SK-N-SH (cell line): ENCODE measurements around the gene EVC. TPM values are rescaled to one million over a fixed set of nuclear protein-coding genes. Genes with fewer than 3 reads are reported as not detected.

Source experiments
- CTCF ChIA-PET: fragments of 300-600, 350-600 bp; formaldehyde crosslinking; extraction: SDS; loops from one replicate; lab custom pipeline; 2021; lab: Yijun Ruan, JAX
- POLR2A ChIA-PET: fragments of 350-600 bp; sonication (Branson Sonifier 250); formaldehyde crosslinking; extraction: SDS; loops from one replicate; lab custom pipeline; 2020; ENCODE audit warnings: antibody characterized with exemption, inconsistent platforms; lab: Yijun Ruan, JAX
- DNase-seq: peaks from one replicate; pipeline ENCODE4 v3.0.0; 2012
- H2AFZ ChIP-seq: fragments of 200-600 bp; sonication (generic); 2 replicates; pipeline ENCODE4 v1.8.1; 2016; ENCODE audit warnings: antibody characterized with exemption, mild to moderate bottlenecking, low read depth
- H3F3A ChIP-seq: fragments of 200-600 bp; sonication (generic); replicated peaks from 2 replicates; pipeline ENCODE3; 2016; ENCODE audit warnings: antibody characterized with exemption, mild to moderate bottlenecking; ENCODE audit not compliant: insufficient read depth
- H3K27ac ChIP-seq, 2 experiments: fragments of 200-500 bp in 1 of 2; fragments of 200-600 bp in 1 of 2; sonication (Bioruptor generic) in 1 of 2; sonication (generic), shearing (Covaris generic) in 1 of 2; 2 replicates each; pipeline versions ENCODE4 v1.5.1 to v1.6.1; 2014 to 2016; ENCODE audit warnings: low read depth in 2 of 2, inconsistent platforms in 1 of 2, low read length in 1 of 2, mild to moderate bottlenecking in 1 of 2, mixed read lengths in 1 of 2
- H3K27me3 ChIP-seq: fragments of 200-600 bp; sonication (generic), shearing (Covaris generic); 2 replicates; pipeline ENCODE4 v1.6.1; 2016; ENCODE audit warnings: mixed run types; ENCODE audit not compliant: insufficient read depth
- H3K36me3 ChIP-seq, 2 experiments: fragments of 200-500 bp in 1 of 2; fragments of 200-600 bp in 1 of 2; sonication (Bioruptor generic) in 1 of 2; sonication (generic) in 1 of 2; replicated peaks in 1 of 2; 2 replicates each; pipeline versions ENCODE3 to v1.5.1; 2014 to 2016; ENCODE audit warnings: low read length in 1 of 2, mild to moderate bottlenecking in 1 of 2; ENCODE audit not compliant: insufficient read depth in 2 of 2, control insufficient read depth in 1 of 2
- H3K4me1 ChIP-seq, 2 experiments: fragments of 200-500 bp in 1 of 2; fragments of 200-600 bp in 1 of 2; sonication (Bioruptor generic) in 1 of 2; sonication (generic), shearing (Covaris generic) in 1 of 2; 2 replicates each; pipeline versions ENCODE4 v1.5.1 to v1.6.1; 2014 to 2016; ENCODE audit warnings: low read depth in 1 of 2, low read length in 1 of 2, mixed run types in 1 of 2; ENCODE audit not compliant: insufficient read depth in 2 of 2, control insufficient read depth in 1 of 2
- H3K4me2 ChIP-seq: fragments of 200-600 bp; sonication (generic), shearing (Covaris generic); 2 replicates; pipeline ENCODE4 v1.6.1; 2017; ENCODE audit warnings: mixed run types
- H3K4me3 ChIP-seq, 2 experiments: fragments of 200-500 bp in 1 of 2; fragments of 200-600 bp in 1 of 2; sonication (Bioruptor generic) in 1 of 2; sonication (generic), shearing (Covaris generic) in 1 of 2; 2 replicates each; pipeline versions ENCODE4 v1.5.1 to v1.8.1; 2014 to 2016; ENCODE audit warnings: low read depth in 2 of 2, inconsistent platforms in 1 of 2, low read length in 1 of 2, mild to moderate bottlenecking in 1 of 2, mixed read lengths in 1 of 2, moderate library complexity in 1 of 2
- H3K79me2 ChIP-seq: fragments of 200-600 bp; sonication (generic); 2 replicates; pipeline ENCODE4 v1.8.1; 2017; ENCODE audit warnings: mild to moderate bottlenecking; ENCODE audit not compliant: insufficient read depth
- H3K9ac ChIP-seq: fragments of 200-600 bp; sonication (generic); 2 replicates; pipeline ENCODE4 v1.6.1; 2017; ENCODE audit warnings: mixed run types
- H3K9me2 ChIP-seq: fragments of 200-600 bp; sonication (generic); 2 replicates; pipeline ENCODE4 v1.6.1; 2017; ENCODE audit warnings: mixed run types
- H3K9me3 ChIP-seq: fragments of 200-600 bp; sonication (generic); 2 replicates; pipeline ENCODE4 v1.6.1; 2017; ENCODE audit warnings: mixed run types, mild to moderate bottlenecking, moderate library complexity
- H4K20me1 ChIP-seq: fragments of 200-600 bp; sonication (generic); 2 replicates; pipeline ENCODE4 v1.6.1; 2017; ENCODE audit warnings: mild to moderate bottlenecking, mixed run types; ENCODE audit not compliant: insufficient read depth
- EZH2phosphoT487 ChIP-seq: fragments of 200-600 bp; sonication (generic); IDR thresholded peaks from 2 replicates; pipeline ENCODE4 v1.6.1; 2017; ENCODE audit warnings: low read depth, mixed run types, mild to moderate bottlenecking, antibody characterized with exemption, moderate library complexity, borderline replicate concordance
- FOXM1 ChIP-seq: IDR thresholded peaks from 2 replicates; pipeline ENCODE4 v1.4.0; 2012; ENCODE audit warnings: low read depth, mild to moderate bottlenecking
- GATA2 ChIP-seq: sonication (generic); formaldehyde crosslinking; IDR thresholded peaks from 2 replicates; pipeline ENCODE4 v1.5.0; 2020; ENCODE audit warnings: mild to moderate bottlenecking, missing genetic modification reagents
- NRF1 ChIP-seq: IDR thresholded peaks from 2 replicates; pipeline ENCODE4 v1.6.1; 2012; ENCODE audit warnings: low read depth, mild to moderate bottlenecking, low read length
- RFX5 ChIP-seq: IDR thresholded peaks from 2 replicates; pipeline ENCODE4 v1.6.1; 2012; ENCODE audit warnings: mild to moderate bottlenecking, improper control_type of control experiment, low read length
- TAF1 ChIP-seq: IDR thresholded peaks from 2 replicates; pipeline ENCODE4 v1.6.1; 2012; ENCODE audit warnings: low read depth, mild to moderate bottlenecking, low read length, moderate library complexity, borderline replicate concordance
- WGBS: methylation state at CpG from one replicate; pipeline ENCODE4 v1.1.6; 2017; ENCODE audit warnings: low lambda C conversion rate; 5-methylcytosine and 5-hydroxymethylcytosine counted together
- polyA plus RNA-seq, 3 experiments: library from polyadenylated mRNA; depleted of rRNA; stranded (reverse); fragments of >200 nt; gene quantifications; 2 replicates each; pipeline ENCODE4 v1.2.3, GENCODE V29; 2012
- TF ChIP-seq, protein P1 (sequence below): IDR thresholded peaks from 2 replicates; pipeline ENCODE4 v1.4.0; 2012; ENCODE audit warnings: low read depth, borderline replicate concordance
- TF ChIP-seq, protein P2 (sequence below): fragments of 150-350 bp; IDR thresholded peaks from 2 replicates; pipeline ENCODE4 v1.6.1; 2017; ENCODE audit warnings: antibody characterized with exemption, low read length, low read depth, borderline replicate concordance
- TF ChIP-seq, protein P3 (sequence below): fragments of 150-350 bp; IDR thresholded peaks from 2 replicates; pipeline ENCODE4 v1.6.1; 2016; ENCODE audit warnings: mild to moderate bottlenecking, low read depth, low read length
- TF ChIP-seq, protein P4 (sequence below): fragments of 200-600 bp; sonication (generic); IDR thresholded peaks from 2 replicates; pipeline ENCODE4 v1.6.1; 2017; ENCODE audit warnings: antibody characterized with exemption, mild to moderate bottlenecking, moderate library complexity

Gene EVC
- polyA plus RNA-seq, 1 of the 3 experiments (the other 2 are of a cell fraction), result 3.8 TPM

DNA sequence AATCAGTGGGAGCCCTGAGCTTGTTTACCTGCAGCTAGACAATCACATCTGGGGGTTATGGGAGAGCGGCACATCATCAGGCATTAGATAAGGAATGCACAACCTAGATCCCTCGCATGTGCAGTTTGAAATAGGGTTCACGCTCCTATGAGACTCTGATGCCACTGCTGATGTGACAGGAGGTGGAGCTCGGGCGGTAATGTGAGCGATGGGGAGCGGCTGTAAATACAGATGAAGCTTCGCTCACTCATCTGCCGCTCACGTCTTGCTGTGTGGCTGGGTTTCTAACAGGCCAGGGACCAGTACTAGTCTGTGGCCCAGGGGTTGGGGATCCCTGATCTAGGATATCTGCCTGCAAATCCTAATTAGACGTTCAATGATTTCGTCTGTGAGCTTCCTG is 91.6 kb downstream of the EVC start:
- H3K4me2 ChIP-seq, result no peak overlapping the region
- no peaks in the 10 kb centered on the region for H3K79me2 ChIP-seq
- no peaks in the 10 kb centered on the region for H3K9me2 ChIP-seq
- ChIA-PET CTCF (interaction anchor here (0.7 kb wide), 1 partner anchor 751 kb away, joined by 3 read pairs; the partner anchor contains the start of gene STK32B), POLR2A (interaction anchor here (0.6 kb wide), 1 partner anchor 85 kb away, joined by 3 read pairs; no protein-coding TSS in a partner anchor)
- H2AFZ ChIP-seq, result no peak overlapping the region
- H3K4me1 ChIP-seq, result peaks cover 0 to 2% of the 10 kb centered on the region in 2 experiments; a peak in 1 of 4 replicates
- WGBS, result 96% methylated on average over 12 of the region's 12 CpGs
- no peak overlapping the region for H3K4me3 ChIP-seq
- H3K9ac ChIP-seq, result no peak overlapping the region
- DNase-seq, result no peak
- no peak overlapping the region for H3K27ac ChIP-seq
- H3K9me3 ChIP-seq, result no peaks in the 10 kb centered on the region
- H4K20me1 ChIP-seq, result no peaks in the 10 kb centered on the region
- no peak for TF ChIP-seq GATA2 (CRISPR knock-in tag)
- no peak for TF ChIP-seq RFX5
- no peak for TF ChIP-seq NRF1
- TF ChIP-seq, protein P1, sequence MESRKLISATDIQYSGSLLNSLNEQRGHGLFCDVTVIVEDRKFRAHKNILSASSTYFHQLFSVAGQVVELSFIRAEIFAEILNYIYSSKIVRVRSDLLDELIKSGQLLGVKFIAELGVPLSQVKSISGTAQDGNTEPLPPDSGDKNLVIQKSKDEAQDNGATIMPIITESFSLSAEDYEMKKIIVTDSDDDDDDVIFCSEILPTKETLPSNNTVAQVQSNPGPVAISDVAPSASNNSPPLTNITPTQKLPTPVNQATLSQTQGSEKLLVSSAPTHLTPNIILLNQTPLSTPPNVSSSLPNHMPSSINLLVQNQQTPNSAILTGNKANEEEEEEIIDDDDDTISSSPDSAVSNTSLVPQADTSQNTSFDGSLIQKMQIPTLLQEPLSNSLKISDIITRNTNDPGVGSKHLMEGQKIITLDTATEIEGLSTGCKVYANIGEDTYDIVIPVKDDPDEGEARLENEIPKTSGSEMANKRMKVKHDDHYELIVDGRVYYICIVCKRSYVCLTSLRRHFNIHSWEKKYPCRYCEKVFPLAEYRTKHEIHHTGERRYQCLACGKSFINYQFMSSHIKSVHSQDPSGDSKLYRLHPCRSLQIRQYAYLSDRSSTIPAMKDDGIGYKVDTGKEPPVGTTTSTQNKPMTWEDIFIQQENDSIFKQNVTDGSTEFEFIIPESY, result no peak
- TF ChIP-seq, protein P2, sequence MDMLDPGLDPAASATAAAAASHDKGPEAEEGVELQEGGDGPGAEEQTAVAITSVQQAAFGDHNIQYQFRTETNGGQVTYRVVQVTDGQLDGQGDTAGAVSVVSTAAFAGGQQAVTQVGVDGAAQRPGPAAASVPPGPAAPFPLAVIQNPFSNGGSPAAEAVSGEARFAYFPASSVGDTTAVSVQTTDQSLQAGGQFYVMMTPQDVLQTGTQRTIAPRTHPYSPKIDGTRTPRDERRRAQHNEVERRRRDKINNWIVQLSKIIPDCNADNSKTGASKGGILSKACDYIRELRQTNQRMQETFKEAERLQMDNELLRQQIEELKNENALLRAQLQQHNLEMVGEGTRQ, result no peak
- TF ChIP-seq, protein P3, sequence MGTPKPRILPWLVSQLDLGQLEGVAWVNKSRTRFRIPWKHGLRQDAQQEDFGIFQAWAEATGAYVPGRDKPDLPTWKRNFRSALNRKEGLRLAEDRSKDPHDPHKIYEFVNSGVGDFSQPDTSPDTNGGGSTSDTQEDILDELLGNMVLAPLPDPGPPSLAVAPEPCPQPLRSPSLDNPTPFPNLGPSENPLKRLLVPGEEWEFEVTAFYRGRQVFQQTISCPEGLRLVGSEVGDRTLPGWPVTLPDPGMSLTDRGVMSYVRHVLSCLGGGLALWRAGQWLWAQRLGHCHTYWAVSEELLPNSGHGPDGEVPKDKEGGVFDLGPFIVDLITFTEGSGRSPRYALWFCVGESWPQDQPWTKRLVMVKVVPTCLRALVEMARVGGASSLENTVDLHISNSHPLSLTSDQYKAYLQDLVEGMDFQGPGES, result no peak
- TF ChIP-seq EZH2phosphoT487, result no peak
- TF ChIP-seq FOXM1, result no peak
- no peak for TF ChIP-seq TAF1
- TF ChIP-seq, protein P4, sequence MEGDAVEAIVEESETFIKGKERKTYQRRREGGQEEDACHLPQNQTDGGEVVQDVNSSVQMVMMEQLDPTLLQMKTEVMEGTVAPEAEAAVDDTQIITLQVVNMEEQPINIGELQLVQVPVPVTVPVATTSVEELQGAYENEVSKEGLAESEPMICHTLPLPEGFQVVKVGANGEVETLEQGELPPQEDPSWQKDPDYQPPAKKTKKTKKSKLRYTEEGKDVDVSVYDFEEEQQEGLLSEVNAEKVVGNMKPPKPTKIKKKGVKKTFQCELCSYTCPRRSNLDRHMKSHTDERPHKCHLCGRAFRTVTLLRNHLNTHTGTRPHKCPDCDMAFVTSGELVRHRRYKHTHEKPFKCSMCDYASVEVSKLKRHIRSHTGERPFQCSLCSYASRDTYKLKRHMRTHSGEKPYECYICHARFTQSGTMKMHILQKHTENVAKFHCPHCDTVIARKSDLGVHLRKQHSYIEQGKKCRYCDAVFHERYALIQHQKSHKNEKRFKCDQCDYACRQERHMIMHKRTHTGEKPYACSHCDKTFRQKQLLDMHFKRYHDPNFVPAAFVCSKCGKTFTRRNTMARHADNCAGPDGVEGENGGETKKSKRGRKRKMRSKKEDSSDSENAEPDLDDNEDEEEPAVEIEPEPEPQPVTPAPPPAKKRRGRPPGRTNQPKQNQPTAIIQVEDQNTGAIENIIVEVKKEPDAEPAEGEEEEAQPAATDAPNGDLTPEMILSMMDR, result no peak
- no peaks in the 10 kb centered on the region for H3F3A ChIP-seq
- H3K36me3 ChIP-seq, result peaks cover 5 to 28% of the 10 kb centered on the region in 2 experiments
- no peaks in the 10 kb centered on the region for H3K27me3 ChIP-seq
